Measurements from ENCODE around the gene GNA14. TPM values are rescaled to one million over a fixed set of nuclear protein-coding genes. Genes with fewer than 3 reads are reported as not detected.

The GNA14 gene
- total and polyA plus RNA-seq, 2 donors = 8.8 to 17.6 TPM

GRCh38 chr9:77374266-77374665, 273.9 kb downstream of the GNA14 start:
- WGBS = 97% methylated on average over 3 of the region's 3 CpGs
- no peak overlapping the region for H3K4me3 ChIP-seq (ENCODE audit: low read depth, low read length)
- no peaks in the 10 kb centered on the region for H3K36me3 ChIP-seq (ENCODE audit: insufficient read depth)
- DNase-seq (ENCODE audit: extremely low spot score) = no peak
- no peaks in the 10 kb centered on the region for H3K4me1 ChIP-seq (ENCODE audit: insufficient read depth)
- H3K27ac ChIP-seq (ENCODE audit: low read depth) = no peak overlapping the region

Small RNAs within 50 kb of the gene (small RNA-seq; reads per million reads assigned to genes)
- gene RNU6-1303P = not detected

Data from urinary bladder (tissue), 4 donors.